Forelimb muscle (tissue), 1 donor: Measurements from ENCODE around the gene NLRP11. TPM values are rescaled to one million over a fixed set of nuclear protein-coding genes. Genes with fewer than 3 reads are reported as not detected.

Experiments used
- DNase-seq: peaks from one replicate; pipeline ENCODE4 v3.0.0-alpha.2; 2013; ENCODE audit warnings: low read depth
- polyA plus RNA-seq: library from polyadenylated mRNA; unstranded; fragments of 120-200 nt; gene quantifications from one replicate; pipeline ENCODE4 v1.2.1, GENCODE V29; 2013; ENCODE audit not compliant: insufficient read length

NLRP11 gene
- polyA plus RNA-seq: not detected

DNA sequence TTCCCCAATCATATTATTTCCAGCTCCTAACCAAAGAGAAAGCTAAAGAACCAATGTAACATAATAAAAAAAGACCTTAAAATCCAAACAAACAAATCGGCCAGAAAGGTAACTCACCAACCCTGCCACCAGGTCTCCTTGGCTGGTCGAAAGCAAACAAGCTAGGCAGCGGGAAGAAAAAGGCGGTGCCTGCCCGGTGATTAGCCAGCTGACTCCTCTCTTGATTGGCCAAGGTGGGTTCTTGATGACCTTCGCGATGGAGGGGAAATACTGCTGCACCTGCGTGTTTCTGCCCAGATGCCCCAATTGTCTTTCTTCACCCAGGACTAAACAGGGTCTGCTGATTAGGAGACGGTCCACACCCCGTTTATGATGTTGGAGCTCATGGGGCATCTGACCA, at the start of gene NLRP11:
TSS of gene NLRP11 (minus strand) at position 154 of the 400 bp plus-strand sequence. CDS start 13,825 bp downstream, outside the sequence.
- no peak for DNase-seq

DNA sequence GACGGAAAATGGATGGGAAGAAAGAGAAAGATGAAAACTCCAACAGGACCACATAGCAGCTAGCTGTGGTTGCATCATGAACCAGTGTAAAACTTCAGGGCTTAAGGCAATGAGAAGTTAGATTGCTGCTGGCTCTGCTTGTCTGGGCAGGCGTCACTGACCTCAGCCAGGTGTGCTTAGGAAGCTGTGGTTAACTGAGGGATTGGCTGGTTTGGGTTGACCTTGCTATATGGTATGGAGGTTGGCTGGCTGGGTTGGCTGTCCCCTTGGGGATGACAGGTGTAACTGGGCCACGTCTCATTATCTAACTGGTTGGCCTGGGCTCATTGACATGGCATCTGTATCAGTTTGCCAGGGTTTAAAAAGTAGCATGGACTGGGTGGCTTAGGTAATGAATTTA, 45.4 kb upstream of the NLRP11 start:
- no peak for DNase-seq

GRCh38 chr19:55870736-55871135, 38.9 kb upstream of the NLRP11 start:
- DNase-seq: no peak

DNA sequence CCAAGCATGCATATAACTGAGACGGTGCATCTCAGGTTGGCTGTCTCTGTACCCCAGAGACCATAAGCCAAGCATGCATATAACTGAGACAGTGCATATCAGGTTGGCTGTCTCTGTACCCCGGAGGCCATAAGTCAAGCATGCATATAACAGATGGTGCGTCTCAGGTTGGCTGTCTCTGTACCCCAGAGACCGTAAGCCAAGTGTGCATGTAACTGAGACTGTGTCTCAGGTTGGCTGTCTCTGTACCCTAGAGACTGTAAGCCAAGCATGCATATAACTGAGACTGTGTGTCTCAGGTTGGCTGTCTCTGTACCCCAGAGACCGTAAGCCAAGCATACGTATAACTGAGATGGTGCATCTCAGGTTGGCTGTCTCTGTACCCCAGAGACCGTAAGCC, 35.3 kb upstream of the NLRP11 start:
- DNase-seq: no peak

- no peak for DNase-seq
Observed at GRCh38 chr19:55866521-55866920, 34.7 kb upstream of the NLRP11 start.

DNA sequence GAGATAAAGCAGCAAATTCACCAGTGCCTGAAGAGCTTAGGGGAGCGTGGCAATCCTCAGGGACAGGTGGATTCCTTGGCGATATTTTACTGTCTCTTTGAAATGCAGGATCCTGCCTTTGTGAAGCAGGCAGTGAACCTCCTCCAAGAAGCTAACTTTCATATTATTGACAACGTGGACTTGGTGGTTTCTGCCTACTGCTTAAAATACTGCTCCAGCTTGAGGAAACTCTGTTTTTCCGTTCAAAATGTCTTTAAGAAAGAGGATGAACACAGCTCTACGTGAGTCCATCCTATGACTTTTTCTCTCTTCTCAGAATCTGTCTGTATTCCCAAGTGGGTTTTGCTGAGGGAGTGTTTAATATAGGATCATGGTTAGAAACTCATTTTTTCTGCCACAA, 27.2 kb upstream of the NLRP11 start:
- no peak for DNase-seq

- no peak for DNase-seq
Observed at GRCh38 chr19:55858401-55858800, 26.6 kb upstream of the NLRP11 start.

DNA sequence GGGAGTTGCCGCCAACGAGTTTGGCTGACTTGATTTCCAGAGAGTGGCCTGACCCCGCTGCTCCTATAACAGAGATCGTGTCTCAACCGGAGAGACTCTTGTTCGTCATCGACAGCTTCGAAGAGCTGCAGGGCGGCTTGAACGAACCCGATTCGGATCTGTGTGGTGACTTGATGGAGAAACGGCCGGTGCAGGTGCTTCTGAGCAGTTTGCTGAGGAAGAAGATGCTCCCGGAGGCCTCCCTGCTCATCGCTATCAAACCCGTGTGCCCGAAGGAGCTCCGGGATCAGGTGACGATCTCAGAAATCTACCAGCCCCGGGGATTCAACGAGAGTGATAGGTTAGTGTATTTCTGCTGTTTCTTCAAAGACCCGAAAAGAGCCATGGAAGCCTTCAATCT, 26.2 kb upstream of the NLRP11 start:
- DNase-seq: no peak

GRCh38 chr19:55857149-55857548, 25.4 kb upstream of the NLRP11 start:
- DNase-seq: no peak

- no peak for DNase-seq
Observed at GRCh38 chr19:55855160-55855559, 23.4 kb upstream of the NLRP11 start.

DNA sequence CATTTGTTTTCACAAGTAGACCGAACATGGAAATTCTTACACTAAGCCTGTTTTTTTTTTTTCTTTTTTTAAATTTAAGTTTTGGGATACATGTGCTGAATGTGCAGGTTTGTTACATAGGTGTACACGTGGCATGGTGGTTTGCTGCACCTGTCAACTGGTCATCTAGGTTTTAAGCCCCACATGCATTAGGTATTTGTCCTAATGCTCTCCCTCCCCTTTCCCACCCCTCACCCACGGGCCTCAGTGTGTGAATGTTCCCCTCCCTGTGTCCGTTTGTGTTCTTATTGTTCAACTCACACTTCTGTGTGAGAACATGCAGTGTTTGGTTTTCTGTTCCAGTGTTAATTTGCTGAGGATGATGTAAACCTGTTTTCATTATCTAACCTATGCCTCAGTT, 7.1 kb upstream of the NLRP11 start:
- no peak for DNase-seq

DNA sequence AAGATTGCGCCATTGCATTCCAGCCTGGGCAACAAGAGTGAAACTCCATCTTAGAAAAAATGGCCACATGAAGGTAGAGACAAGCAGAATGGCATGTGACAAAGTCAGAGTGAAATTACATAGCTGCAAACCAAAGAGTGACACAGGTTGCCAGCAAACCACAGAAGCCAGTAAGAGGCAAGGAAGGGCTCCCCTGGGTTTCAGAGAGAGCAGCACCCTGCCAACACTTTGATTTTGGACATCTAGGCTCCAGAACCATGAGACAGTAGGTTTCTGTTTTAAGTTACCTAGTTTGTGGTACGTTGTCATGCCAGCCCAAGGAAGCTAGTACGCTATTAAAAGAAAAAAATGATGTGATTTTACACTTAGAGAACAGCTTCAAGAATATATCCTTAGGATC, 6.5 kb upstream of the NLRP11 start:
- DNase-seq: no peak

GRCh38 chr19:55836340-55836739, 4.5 kb upstream of the NLRP11 start, which contains the start of gene NLRP4:
NLRP4 (plus strand) TSS chr19:55836540; CDS start chr19:55852081, 15,541 bp downstream.
- DNase-seq: no peak

GRCh38 chr19:55832676-55833075, 877 bp upstream of the NLRP11 start:
- no peak for DNase-seq

- no peak for DNase-seq
Observed at GRCh38 chr19:55830656-55831055, 1.1 kb downstream of the NLRP11 start.

GRCh38 chr19:55820037-55820436, 11.8 kb downstream of the NLRP11 start:
- DNase-seq: no peak

- no peak for DNase-seq
Observed at GRCh38 chr19:55813906-55814305, 17.9 kb downstream of the NLRP11 start.

GRCh38 chr19:55812449-55812848, 19.4 kb downstream of the NLRP11 start:
- no peak for DNase-seq

DNA sequence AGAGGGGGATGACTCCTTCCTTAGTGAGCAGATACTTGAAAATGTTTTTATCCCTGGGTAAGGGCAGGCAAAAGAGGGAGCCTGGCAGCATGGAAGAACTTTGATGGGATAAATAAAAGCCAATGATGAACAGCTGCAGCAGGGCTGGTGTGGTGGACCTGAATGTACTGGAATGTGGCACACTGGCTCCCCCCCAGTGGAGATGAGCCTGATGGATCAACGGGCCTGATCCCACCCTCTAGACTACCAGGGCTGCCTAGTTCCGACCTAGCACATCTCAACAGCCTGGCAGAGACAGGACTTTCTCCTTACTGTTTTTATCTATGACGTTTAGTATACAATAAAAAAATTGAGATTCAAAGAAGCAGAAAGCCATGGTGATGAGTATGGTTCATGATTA, 20.5 kb downstream of the NLRP11 start:
- no peak for DNase-seq

DNA sequence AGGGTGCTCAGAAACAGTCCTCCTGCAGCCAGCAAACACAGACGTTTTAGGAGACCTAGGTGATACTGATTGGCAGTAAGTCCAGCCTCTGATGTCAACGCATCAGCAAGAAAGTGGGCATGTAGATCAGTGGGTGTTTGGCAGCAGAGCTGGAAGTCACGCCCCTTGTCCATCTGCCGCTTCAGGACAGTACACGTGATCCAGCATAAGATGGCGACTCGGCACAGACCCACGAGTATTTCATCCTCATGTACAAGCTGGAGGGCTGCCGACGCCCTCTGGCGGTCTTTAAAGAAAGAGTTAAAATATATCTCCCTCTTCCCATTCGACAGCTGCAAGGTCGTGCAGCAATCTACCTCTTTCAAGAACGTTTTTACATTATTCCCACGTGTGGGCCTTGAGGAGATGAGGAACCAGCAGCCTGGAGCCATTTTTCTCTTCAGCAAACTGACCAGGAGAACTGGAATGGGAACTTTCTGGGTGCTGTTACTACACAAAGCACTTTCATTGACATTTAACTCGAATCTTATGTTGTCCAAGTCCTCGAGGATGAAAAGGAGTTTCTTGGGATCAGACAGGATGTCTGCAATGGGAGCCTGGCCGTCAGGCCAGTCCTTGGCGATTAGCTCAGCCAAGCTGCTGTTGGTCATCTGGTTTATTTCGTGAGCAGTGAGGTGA, 22.3 kb downstream of the NLRP11 start:
- DNase-seq: no peak

DNA sequence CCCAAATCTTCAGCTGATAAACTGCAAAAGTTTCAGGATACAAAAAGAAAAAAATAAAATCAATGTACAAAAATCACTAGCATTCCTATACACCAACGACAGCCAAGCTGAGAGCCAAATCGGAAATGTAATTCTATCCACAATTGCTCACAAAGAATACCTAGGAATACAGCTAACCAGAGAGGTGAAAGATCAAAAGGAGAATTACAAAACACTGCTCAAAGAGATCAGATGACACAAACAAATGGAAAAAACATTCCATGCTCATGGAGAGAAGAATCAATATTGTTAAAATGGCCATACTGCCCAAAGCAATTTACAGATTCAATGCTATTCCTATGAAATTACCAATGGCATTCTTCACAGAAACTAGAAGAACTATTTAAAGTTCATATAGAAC, 29.5 kb downstream of the NLRP11 start:
- DNase-seq: no peak

- DNase-seq: no peak
Observed at GRCh38 chr19:55801416-55801815, 30.4 kb downstream of the NLRP11 start.

- no peak for DNase-seq
Observed at GRCh38 chr19:55795021-55795420, 36.8 kb downstream of the NLRP11 start.

GRCh38 chr19:55781112-55781511, 50.7 kb downstream of the NLRP11 start:
- no peak for DNase-seq
